ENCODE results near the gene FAM43A.

The FAM43A gene

GRCh38 chr3:194658477-194659242 lies 27.0 kb upstream of the FAM43A start:
- H3K9me3 ChIP-seq (ENCODE audit: control insufficient read depth, insufficient read depth, low read length), result no peaks in the 10 kb centered on the region
- H3K27me3 ChIP-seq (ENCODE audit: control insufficient read depth, insufficient read depth, low read length), result no peaks in the 10 kb centered on the region
- no peak for DNase-seq (ENCODE audit: low read depth, low spot score)
- H3K27ac ChIP-seq (ENCODE audit: low read length), result no peak overlapping the region
- no peak overlapping the region for H3K4me3 ChIP-seq (ENCODE audit: low read length)
- H3K4me1 ChIP-seq (ENCODE audit: control insufficient read depth, insufficient read depth, low read length), result no peaks in the 10 kb centered on the region; the same call in 1 of the 2 replicates
- H3K36me3 ChIP-seq (ENCODE audit: control insufficient read depth, insufficient read depth, low read length), result peaks cover 1% of the 10 kb centered on the region; the same call in 1 of the 2 replicates
- WGBS (ENCODE audit: insufficient coverage, insufficient read length), result no CpG with 5 or more reads among the region's 5 CpGs

DNA sequence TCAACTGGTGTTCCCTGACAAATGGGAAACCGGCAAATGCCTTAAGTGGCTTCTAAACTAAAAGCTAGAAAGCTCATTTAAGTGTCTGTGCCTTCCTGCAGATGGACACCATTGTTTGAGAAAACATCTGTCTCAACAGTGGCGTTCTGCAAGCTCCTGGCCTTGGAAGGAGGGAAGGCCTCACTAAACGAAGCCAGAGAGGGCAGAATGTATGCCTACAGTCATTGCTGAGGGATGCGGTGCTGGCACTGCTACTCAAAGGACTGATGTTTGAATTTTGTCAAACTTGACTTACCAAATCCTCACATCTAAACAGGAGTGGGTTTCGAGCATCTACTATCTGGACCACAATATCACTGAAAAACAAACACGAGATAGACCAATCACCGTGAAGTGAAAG lies 25.9 kb upstream of the FAM43A start:
- H3K4me3 ChIP-seq (ENCODE audit: low read length), result no peak overlapping the region
- H3K27me3 ChIP-seq (ENCODE audit: control insufficient read depth, insufficient read depth, low read length), result no peaks in the 10 kb centered on the region
- H3K9me3 ChIP-seq (ENCODE audit: control insufficient read depth, insufficient read depth, low read length), result no peaks in the 10 kb centered on the region
- DNase-seq (ENCODE audit: low read depth, low spot score), result no peak
- H3K4me1 ChIP-seq (ENCODE audit: control insufficient read depth, insufficient read depth, low read length), result no peaks in the 10 kb centered on the region
- no peak overlapping the region for H3K27ac ChIP-seq (ENCODE audit: low read length)
- no CpG with 5 or more reads among the region's 7 CpGs for WGBS (ENCODE audit: insufficient coverage, insufficient read length)
- peaks cover 4% of the 10 kb centered on the region; the same call in 1 of the 2 replicates for H3K36me3 ChIP-seq (ENCODE audit: control insufficient read depth, insufficient read depth, low read length)

- no peaks in the 10 kb centered on the region for H3K9me3 ChIP-seq (ENCODE audit: control insufficient read depth, insufficient read depth, low read length)
- no peaks in the 10 kb centered on the region for H3K27me3 ChIP-seq (ENCODE audit: control insufficient read depth, insufficient read depth, low read length)
- H3K36me3 ChIP-seq (ENCODE audit: control insufficient read depth, insufficient read depth, low read length), result peaks cover 7% of the 10 kb centered on the region; the same call in 1 of the 2 replicates
- no peaks in the 10 kb centered on the region for H3K4me1 ChIP-seq (ENCODE audit: control insufficient read depth, insufficient read depth, low read length)
- no CpG with 5 or more reads among the region's 3 CpGs for WGBS (ENCODE audit: insufficient coverage, insufficient read length)
- DNase-seq (ENCODE audit: low read depth, low spot score), result no peak
- no peak overlapping the region for H3K27ac ChIP-seq (ENCODE audit: low read length)
- no peak overlapping the region for H3K4me3 ChIP-seq (ENCODE audit: low read length)
Observed at GRCh38 chr3:194661374-194661773, 24.3 kb upstream of the FAM43A start.

- H3K9me3 ChIP-seq (ENCODE audit: control insufficient read depth, insufficient read depth, low read length), result no peaks in the 10 kb centered on the region
- H3K36me3 ChIP-seq (ENCODE audit: control insufficient read depth, insufficient read depth, low read length), result peaks cover 7% of the 10 kb centered on the region; the same call in 1 of the 2 replicates
- no CpG with 5 or more reads among the region's 6 CpGs for WGBS (ENCODE audit: insufficient coverage, insufficient read length)
- no peaks in the 10 kb centered on the region for H3K4me1 ChIP-seq (ENCODE audit: control insufficient read depth, insufficient read depth, low read length)
- H3K27me3 ChIP-seq (ENCODE audit: control insufficient read depth, insufficient read depth, low read length), result no peaks in the 10 kb centered on the region
- H3K27ac ChIP-seq (ENCODE audit: low read length), result no peak overlapping the region
- DNase-seq (ENCODE audit: low read depth, low spot score), result no peak
- no peak overlapping the region for H3K4me3 ChIP-seq (ENCODE audit: low read length)
Observed at GRCh38 chr3:194661946-194662345, 23.7 kb upstream of the FAM43A start.

- no peak for DNase-seq (ENCODE audit: low read depth, low spot score)
- Histone ChIP-seq H3K27ac (ENCODE audit: low read length) (no peak overlapping the region), H3K27me3 (ENCODE audit: control insufficient read depth, insufficient read depth, low read length) (no peaks in the 10 kb centered on the region), H3K4me1 (ENCODE audit: control insufficient read depth, insufficient read depth, low read length) (no peaks in the 10 kb centered on the region), H3K4me3 (ENCODE audit: low read length) (no peak overlapping the region), H3K36me3 (ENCODE audit: control insufficient read depth, insufficient read depth, low read length) (peaks cover 7% of the 10 kb centered on the region; the same call in 1 of the 2 replicates), H3K9me3 (ENCODE audit: control insufficient read depth, insufficient read depth, low read length) (no peaks in the 10 kb centered on the region)
- WGBS (ENCODE audit: insufficient coverage, insufficient read length), result 100% methylated on average over 1 of the region's 7 CpGs
Observed at GRCh38 chr3:194664857-194665256, 20.8 kb upstream of the FAM43A start.

GRCh38 chr3:194667363-194667762 lies 18.3 kb upstream of the FAM43A start:
- 0 out of 2 replicates have a peak, but pooled peaks cover 1% of the 10 kb centered on the region for H3K4me1 ChIP-seq (ENCODE audit: control insufficient read depth, insufficient read depth, low read length)
- 100% methylated on average over 1 of the region's 7 CpGs for WGBS (ENCODE audit: insufficient coverage, insufficient read length)
- H3K27ac ChIP-seq (ENCODE audit: low read length), result no peak overlapping the region
- no peaks in the 10 kb centered on the region for H3K9me3 ChIP-seq (ENCODE audit: control insufficient read depth, insufficient read depth, low read length)
- no peak for DNase-seq (ENCODE audit: low read depth, low spot score)
- no peak overlapping the region for H3K4me3 ChIP-seq (ENCODE audit: low read length)
- no peaks in the 10 kb centered on the region for H3K27me3 ChIP-seq (ENCODE audit: control insufficient read depth, insufficient read depth, low read length)
- H3K36me3 ChIP-seq (ENCODE audit: control insufficient read depth, insufficient read depth, low read length), result peaks cover 7% of the 10 kb centered on the region; the same call in 1 of the 2 replicates

DNA sequence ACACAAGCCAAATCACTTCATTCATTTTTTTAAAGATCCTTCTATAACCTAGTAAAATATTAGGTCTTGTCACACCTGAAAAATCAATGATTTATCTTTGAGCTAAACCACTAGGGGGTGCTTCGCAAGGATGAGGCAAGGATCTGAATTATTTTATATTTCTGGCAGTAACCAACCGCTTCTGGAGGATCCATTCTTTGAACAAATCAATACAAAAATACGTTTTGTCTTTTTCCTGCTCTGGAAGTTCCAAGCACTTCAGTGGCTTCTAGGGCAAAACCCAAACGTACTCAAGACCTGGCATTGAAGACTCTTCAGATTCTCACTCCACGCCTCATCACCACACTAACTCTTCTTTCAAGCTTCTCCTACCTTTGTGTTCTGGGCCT lies 14.2 kb upstream of the FAM43A start:
- no peaks in the 10 kb centered on the region for H3K9me3 ChIP-seq (ENCODE audit: control insufficient read depth, insufficient read depth, low read length)
- 0 out of 2 replicates have a peak, but pooled peaks cover 1% of the 10 kb centered on the region for H3K4me1 ChIP-seq (ENCODE audit: control insufficient read depth, insufficient read depth, low read length)
- H3K36me3 ChIP-seq (ENCODE audit: control insufficient read depth, insufficient read depth, low read length), result no peaks in the 10 kb centered on the region; the same call in 1 of the 2 replicates
- H3K27me3 ChIP-seq (ENCODE audit: control insufficient read depth, insufficient read depth, low read length), result no peaks in the 10 kb centered on the region
- WGBS (ENCODE audit: insufficient coverage, insufficient read length), result no CpG with 5 or more reads among the region's 5 CpGs
- H3K4me3 ChIP-seq (ENCODE audit: low read length), result peak overlapping the region; percentile 87
- no peak for DNase-seq (ENCODE audit: low read depth, low spot score)
- no peak overlapping the region for H3K27ac ChIP-seq (ENCODE audit: low read length)

DNA sequence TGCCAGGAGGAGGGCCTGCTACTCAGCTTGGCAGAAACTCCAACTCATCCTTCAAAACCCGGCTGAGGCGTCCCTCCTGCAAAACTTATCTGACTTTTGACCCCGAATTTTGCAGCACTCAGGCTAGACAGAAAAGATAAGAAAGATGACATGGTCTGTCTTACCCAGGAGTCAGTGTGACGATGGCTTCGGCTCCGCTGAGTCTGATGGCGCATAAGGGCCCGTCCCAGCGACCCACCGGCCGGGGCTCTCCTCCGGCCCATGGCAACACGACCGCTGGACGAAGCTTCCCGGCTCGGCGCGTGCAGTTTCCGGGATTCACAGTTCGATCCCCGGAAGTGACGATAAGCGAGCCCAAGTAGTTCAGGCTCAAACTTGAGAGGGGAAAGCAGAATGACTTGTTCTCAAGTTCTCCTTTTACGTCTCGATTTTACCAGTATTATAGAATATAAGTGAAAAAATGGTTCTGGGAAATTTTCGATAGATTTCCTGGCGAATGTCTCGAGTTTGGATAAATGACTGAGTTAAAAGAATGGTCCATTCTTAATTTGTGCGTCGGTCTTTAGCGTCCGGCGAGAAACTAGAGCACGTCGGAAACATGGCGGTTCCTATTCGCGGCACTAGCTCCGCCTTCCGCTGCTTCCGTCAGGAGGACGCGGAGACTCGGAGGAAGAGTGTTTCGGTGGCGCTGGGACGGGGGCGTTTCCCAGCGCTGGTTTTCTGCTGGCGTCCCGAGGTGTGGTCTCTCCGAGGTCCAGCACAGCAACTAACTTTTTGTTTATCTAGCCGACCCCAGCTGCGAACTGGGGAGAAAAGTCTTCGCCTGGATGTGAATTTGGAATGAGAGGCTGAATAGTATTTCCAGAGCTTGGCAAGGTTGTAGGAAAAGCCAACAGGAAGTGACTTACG lies 13.5 kb upstream of the FAM43A start, which contains the start of gene LSG1:
TSS of gene LSG1 (minus strand) at position 292 of the 909 bp plus-strand sequence. CDS start at position 263, 29 bp downstream.
- Histone ChIP-seq H3K27ac (ENCODE audit: low read length) (no peak within 1 kb of the TSS), H3K9me3 (ENCODE audit: control insufficient read depth, insufficient read depth, low read length) (no peaks in the 10 kb centered on the region), H3K4me1 (ENCODE audit: control insufficient read depth, insufficient read depth, low read length) (0 out of 2 replicates have a peak, but pooled peaks cover 1% of the 10 kb centered on the region), H3K36me3 (ENCODE audit: control insufficient read depth, insufficient read depth, low read length) (no peaks in the 10 kb centered on the region; the same call in 1 of the 2 replicates), H3K4me3 (ENCODE audit: low read length) (peak within 1 kb of the TSS; percentile 87), H3K27me3 (ENCODE audit: control insufficient read depth, insufficient read depth, low read length) (no peaks in the 10 kb centered on the region)
- DNase-seq (ENCODE audit: low read depth, low spot score), result peak; percentile 87
- no CpG with 5 or more reads among the region's 57 CpGs for WGBS (ENCODE audit: insufficient coverage, insufficient read length)

GRCh38 chr3:194672876-194673275 lies 12.8 kb upstream of the FAM43A start:
- H3K9me3 ChIP-seq (ENCODE audit: control insufficient read depth, insufficient read depth, low read length), result no peaks in the 10 kb centered on the region
- DNase-seq (ENCODE audit: low read depth, low spot score), result no peak
- WGBS (ENCODE audit: insufficient coverage, insufficient read length), result no CpG with 5 or more reads among the region's 5 CpGs
- H3K27ac ChIP-seq (ENCODE audit: low read length), result no peak overlapping the region
- H3K4me1 ChIP-seq (ENCODE audit: control insufficient read depth, insufficient read depth, low read length), result 0 out of 2 replicates have a peak, but pooled peaks cover 1% of the 10 kb centered on the region
- no peaks in the 10 kb centered on the region for H3K27me3 ChIP-seq (ENCODE audit: control insufficient read depth, insufficient read depth, low read length)
- no peak overlapping the region; the same call in 1 of the 2 replicates for H3K4me3 ChIP-seq (ENCODE audit: low read length)
- H3K36me3 ChIP-seq (ENCODE audit: control insufficient read depth, insufficient read depth, low read length), result no peaks in the 10 kb centered on the region

GRCh38 chr3:194673761-194674160 lies 11.9 kb upstream of the FAM43A start:
- no peak overlapping the region for H3K4me3 ChIP-seq (ENCODE audit: low read length)
- WGBS (ENCODE audit: insufficient coverage, insufficient read length), result no CpG with 5 or more reads among the region's 3 CpGs
- H3K27ac ChIP-seq (ENCODE audit: low read length), result no peak overlapping the region
- no peaks in the 10 kb centered on the region for H3K9me3 ChIP-seq (ENCODE audit: control insufficient read depth, insufficient read depth, low read length)
- no peaks in the 10 kb centered on the region for H3K27me3 ChIP-seq (ENCODE audit: control insufficient read depth, insufficient read depth, low read length)
- H3K4me1 ChIP-seq (ENCODE audit: control insufficient read depth, insufficient read depth, low read length), result 0 out of 2 replicates have a peak, but pooled peaks cover 1% of the 10 kb centered on the region
- H3K36me3 ChIP-seq (ENCODE audit: control insufficient read depth, insufficient read depth, low read length), result no peaks in the 10 kb centered on the region
- no peak for DNase-seq (ENCODE audit: low read depth, low spot score)

All from iPS DF 6.9 (cell line).